GM18517 (cell line): ENCODE measurements around the gene TP73.

ENCODE experiments used
- ATAC-seq: cut with Tn5 transposase; IDR thresholded peaks from one replicate; pipeline ENCODE4 v1.9.1; 2021; ENCODE audit warnings: mild to moderate bottlenecking, moderate library complexity; ENCODE audit not compliant: unreplicated experiment

Gene TP73

DNA sequence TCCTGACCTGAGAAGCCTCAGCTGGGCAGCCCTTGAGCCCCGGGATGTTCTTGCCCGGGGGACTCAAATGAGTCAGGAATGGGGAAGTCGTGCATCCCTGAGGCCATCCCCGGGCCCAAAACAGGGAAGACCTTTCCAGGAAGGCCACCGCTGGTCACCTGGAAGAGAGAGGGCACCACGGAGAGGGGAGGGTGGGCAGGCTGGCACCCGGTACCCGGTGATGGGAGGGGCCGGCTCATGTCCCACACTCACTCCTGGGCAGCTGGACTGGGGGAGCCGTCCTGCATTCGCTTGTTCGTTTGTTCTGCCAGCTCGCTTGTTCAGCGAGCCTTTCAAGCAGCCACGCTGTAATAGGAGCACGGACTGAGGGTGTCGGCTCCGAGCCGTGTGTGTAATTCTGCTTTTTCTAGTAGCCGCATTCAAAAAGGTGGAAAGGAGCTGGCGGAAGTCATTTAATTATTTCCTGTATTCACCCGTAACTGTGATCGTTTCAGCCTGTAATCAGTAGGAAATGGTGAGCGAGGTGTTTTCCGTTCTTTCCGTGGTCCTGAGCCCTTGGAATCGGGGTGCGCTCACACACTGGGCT, 51.6 kb downstream of the TP73 start:
- no peak for ATAC-seq

DNA sequence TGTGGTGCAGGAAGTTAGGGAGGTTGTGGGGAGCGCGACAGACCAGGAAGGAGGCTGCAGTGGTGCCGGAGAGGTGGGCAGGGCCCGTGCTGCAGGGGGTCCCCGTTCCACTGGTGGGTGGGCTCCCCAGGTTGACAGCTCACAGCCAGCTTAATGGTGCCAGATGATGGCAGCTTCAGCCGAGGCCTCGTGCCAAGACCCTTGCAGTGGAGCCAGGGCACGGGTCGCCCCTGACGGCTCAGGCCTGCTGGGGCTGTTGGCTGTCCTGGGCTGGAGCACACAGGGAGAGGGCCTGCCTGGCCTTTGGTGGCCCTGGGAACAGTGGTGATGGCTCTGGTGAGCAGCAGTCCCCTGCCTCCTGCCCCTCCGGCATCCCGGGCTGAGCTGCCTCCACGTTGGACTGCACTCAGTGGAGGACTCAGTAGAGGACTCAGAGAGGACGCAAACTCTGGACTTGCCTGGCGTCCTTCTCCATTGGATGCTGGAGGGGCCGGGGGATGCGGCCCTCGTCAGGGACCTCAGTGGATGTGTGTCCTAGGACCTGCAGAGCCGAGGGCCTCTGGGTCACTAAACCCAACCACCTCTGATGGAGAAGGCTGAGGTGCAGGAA, 53.1 kb downstream of the TP73 start:
- ATAC-seq, result no peak

DNA sequence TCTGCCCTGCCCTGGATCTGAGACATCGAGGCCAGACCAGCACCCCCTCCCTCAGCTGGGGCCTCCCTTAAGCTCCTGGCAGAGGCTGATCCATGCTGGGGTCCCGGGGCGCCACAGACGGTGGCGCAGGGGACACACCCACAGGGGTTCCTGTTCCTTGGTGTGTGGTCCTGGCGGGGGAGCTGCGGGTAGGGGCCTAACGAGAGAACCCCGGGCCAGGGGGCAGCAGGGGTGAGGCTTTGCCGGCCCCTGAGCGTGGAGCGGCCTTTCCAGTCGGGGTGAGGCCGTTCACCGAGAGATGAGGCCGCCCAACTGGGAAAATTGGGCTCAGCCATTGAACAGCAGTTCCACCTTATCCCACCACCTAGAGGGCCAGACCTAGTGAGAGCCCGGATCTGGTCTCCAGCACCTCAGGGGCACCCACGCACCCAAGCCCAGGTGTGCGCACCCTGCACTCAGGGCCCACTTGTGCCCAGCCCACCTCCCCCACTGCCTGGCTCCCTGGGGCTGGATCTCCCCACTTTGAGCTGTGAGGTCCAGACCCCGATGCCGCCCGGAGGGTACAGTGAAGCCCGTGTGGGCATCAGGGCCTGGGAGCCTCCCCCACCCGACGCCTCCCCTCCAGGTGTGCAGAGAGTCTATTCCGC, 54.5 kb downstream of the TP73 start:
- no peak for ATAC-seq

DNA sequence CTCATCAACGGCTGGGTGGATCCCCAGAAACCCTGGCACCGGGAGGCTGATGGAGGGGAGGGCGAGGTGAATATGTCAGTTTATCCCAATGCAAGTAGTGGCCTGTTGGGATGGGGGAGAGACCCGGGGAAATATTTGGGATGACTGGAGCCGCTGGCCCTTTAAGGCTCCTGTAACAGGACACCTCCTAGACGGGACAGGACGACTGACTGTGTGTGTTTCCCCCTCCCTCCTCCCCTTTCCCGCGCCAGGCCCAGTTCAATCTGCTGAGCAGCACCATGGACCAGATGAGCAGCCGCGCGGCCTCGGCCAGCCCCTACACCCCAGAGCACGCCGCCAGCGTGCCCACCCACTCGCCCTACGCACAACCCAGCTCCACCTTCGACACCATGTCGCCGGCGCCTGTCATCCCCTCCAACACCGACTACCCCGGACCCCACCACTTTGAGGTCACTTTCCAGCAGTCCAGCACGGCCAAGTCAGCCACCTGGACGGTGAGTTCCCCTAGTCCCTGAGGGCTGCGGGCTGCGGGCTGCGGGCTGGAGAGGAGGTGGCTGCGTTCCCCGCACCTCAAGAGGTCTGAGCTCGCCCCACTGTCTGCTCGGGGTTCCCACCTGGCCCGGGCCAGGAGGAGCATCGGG, 55.1 kb downstream of the TP73 start:
- no peak for ATAC-seq

DNA sequence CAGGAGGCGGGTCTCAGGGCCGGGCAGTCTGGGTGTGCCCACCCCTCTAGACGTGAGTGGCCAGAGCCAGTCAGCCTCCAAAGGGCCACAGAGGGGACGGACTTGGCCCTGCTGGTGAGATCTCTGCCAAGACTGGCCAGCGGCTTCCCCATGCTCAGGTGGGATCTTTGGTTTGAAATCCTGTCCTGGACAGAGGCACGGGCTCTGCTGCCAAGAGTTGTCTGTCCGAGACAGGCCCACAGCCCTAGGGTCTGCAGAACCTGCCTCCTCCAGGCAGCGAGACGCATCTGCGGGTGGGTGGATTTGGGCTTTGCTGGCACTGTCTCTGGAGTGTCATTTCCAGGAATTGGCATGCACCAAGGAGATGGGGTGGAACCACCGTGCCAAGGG, 55.6 kb downstream of the TP73 start:
- ATAC-seq, result no peak

DNA sequence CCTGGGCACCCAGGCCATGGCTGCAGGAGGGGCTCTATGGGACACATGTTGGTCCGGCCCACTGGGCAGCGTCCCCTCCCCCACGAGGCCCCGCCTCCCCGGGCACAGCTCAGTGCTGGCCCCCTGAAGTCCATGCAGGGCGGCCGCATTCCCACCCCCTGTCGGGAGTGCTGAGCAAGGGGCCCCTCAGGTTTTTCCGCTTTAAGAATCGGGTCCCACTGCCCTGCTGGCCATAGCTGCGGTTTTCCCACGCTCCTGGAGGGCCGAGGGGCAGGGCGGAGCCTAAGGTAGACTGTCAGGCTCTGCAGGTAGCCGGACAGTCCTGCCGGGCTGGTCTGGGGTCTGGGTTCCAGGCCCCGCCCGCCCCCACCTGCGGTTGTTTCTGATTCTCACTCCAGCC, 56.5 kb downstream of the TP73 start:
- ATAC-seq, result no peak

DNA sequence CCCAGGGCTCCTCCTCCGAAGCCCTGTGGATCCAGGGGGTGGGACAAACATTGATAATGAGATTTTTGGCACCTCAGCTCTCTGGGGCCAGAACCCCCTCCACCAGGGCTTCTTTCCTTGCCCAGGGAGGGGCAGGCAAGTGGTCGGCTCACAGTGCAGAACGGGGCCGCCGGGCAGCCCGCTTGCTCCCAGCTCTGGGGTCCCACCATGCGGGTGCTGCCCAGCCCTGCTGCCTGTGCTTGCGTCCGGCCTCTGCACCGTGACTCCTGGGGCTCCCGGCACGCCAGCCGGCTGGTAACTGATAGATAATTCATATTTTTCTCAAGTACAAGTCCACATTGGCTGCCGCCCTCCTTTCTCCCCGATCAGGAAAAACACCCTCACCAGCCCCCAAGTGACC, 57.9 kb downstream of the TP73 start:
- no peak for ATAC-seq

DNA sequence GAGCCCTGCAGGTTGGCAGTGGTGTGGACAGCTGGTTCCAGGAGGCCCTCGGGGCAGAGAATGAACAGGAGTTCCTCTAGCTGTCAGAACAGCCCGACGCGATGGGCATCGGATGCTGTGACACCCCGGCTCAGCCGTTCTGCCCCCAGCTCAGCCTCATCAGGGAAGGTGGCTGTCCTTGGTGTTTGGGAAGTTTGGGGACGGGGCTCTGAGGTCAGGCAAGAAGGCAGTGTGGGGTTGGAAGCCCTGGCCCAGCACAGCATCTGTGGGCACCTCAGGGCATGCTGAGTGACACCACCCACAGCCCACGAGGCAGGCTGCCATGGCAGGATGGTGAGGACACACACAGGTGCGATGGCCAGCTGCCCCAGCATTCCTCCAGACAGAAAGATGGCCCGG, 59.1 kb downstream of the TP73 start:
- no peak for ATAC-seq

DNA sequence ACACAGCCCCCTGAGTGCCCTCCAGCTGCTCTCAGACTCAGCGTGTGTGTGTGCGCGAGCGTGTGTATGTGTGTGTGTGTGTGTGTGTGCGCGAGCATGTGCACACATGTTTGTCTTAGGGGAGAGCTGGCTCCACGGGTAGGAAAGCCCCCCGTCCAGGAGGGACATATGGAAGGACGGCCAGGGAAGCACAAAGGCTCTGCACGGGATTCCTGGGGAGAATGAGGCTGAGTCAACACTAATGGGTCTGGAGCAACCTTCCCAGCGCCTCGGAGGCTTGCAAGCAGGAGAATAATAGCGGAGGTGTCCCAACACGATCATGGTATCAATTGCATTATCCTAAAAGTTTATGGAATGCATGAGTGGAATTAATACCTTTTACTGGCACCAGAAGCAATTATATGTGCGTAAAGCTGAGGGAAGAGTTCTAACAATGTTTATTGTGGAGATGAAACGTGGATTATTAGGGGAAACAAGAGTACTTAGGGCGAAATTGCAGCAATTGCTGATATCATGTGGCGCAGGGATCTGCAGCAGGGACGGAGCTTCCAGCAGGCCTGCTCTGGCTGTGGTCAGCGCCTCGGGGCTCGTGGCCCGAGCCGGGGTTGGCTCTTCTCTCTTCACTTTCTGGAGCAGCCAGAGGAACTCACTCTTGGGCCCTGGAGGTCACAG, 59.6 kb downstream of the TP73 start:
- ATAC-seq, result no peak

DNA sequence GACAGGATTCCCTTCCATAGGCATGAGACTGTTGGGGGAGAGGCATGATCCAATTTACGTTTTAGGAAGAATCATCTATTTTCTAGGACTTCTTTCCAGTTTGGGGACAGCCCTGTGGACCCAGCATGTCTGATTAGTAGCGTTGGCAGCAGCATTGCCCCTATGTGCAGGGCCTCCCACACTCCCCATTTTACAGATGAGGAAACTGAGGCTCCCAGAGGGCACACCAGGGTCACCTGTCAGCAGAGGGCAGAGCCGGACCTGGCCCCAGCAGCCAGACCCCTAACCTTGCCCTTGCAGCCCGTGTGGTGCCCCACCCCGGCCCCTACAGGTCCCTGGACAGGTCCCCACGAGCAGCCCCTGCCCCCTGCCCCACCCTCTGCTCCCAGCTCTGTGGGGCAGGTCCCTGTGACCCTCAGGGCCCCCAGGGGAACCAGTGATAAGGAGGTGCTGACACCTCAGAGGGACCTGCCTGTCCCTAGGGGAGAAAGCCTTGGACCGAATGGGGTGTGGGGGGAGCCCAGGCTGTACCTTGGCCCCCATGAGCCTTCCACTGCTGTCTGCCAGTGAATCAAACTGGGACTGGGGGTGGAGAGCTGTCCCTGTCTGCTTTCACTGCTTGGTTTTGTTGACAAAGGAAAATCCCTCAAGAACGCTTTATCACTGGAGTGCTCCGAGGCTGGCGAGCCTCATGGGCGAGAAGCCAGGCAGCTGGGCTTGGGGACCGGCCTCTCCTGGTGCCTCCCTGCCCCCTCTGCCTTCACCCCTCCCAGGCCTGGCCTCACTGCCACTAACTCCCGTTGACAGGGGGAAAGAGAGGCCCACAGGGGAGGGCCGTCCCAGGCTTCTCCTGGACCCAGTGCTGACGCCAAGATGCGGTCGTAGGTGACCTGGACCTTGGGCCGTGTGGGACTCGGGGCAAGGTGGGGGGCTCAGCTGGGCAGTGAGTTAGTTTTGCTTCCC, 60.5 kb downstream of the TP73 start:
- ATAC-seq, result no peak

DNA sequence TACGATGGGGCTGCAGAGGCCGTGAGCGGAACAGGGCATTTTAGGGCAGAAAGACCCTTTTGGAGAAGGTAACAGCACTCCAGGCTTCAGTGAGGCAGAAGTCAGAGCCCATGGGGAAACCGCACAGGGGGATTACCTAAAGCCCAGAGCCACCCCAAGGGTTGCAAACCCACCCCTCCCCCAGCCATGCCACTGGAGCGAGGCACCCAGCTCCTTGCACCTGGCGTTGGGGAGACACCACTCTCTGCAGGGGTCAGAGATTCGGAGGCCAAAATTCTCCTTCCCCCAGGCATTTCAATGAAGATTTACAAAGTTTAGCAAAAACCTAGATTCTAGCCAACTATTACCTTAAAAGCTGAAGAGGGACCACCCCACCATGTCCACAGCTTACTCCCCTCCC, 61.5 kb downstream of the TP73 start:
- no peak for ATAC-seq

DNA sequence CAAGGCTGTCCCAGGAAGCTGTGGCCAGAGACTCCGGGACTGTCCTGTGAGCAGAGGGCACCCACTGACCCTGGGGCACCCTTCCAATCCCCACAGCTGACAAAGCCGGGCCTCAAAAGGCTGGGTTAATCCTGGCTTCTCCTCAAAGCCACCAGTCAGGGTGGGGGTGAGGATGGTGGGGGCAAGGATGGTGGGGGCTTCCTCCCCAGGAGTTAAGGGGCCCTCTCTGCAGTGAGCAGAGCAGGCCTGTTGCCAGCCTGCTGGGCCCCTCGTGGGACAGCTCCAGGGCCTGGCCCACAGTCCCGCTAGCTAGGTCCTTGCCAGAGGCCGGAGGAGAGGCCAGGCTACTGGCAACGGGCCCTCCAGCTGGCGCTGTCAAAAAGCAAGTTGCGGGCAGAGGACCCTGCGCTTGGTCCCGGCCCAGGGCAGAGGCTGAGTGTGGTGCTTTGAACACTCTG, 62.0 kb downstream of the TP73 start:
- ATAC-seq, result no peak

DNA sequence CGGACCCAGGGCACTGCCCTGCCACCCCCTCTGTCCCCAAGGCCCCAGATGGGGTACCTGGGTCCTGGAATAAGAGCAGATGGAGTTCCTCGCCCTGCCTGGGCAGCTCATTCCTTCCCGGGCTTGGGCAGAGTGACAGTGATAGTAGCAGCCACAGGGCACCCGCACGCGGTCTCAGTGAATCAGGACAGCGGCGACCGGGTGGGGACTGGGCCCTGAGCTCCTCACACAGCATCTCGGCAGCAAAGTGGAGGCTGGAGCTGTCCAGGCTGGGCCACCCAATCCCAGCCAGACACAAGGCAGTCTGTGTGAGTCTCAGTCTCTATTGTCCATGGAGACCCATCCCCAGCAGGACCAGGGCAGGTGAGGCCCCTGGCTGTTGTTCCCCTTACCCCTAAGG, 62.5 kb downstream of the TP73 start:
- no peak for ATAC-seq

DNA sequence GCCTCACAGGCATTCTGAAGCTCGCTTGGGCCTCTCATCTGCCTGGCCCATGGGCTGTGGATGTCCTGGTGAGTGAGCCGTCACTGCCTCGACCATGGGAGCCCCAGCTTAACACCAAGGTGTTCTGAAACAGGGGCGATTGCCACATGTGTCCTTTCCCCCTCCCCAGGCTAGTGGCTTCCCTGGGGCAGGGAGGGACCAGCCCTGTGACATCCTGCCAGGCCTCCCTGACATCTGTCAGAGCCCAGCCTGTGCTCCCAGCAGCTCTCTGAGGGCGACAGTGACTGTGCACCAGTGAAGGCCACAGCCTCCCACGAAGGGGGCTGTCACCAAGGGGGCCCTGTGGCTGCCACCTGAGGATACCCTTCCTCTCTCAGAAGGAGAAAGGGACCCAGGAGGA, 64.0 kb downstream of the TP73 start:
- no peak for ATAC-seq

DNA sequence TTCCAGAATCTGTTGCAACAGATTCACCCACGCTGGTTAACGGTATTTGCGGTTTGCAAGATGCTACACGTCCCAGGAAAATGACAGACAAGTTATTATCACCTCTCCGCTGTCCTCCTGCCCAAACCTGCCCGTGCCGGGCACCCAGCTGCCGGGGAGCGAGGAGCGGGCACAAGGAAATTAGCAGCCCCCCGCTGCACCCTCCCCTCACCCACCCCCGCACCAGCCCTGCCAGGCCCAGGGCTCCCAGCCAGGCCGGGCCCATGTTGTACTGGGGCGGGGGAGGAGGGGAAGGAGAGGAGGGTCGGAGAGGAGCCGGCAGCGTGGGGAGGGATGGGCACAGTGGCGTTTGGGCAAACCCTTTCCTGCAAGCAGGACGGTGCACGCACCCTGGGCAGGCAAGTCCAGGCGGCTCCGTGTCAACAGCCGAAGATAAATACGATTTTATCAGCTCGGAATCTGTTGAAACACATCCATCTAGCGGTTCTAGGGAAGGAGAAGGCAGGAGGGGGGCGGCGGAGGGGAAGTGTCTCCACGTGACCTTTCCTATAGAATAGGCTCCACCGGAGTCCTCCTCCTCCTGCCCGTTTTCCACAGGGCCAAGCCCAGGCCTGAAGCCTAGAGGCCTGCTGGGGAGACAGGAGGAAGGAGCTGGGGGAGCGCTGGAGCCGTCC, 64.9 kb downstream of the TP73 start:
- no peak for ATAC-seq

DNA sequence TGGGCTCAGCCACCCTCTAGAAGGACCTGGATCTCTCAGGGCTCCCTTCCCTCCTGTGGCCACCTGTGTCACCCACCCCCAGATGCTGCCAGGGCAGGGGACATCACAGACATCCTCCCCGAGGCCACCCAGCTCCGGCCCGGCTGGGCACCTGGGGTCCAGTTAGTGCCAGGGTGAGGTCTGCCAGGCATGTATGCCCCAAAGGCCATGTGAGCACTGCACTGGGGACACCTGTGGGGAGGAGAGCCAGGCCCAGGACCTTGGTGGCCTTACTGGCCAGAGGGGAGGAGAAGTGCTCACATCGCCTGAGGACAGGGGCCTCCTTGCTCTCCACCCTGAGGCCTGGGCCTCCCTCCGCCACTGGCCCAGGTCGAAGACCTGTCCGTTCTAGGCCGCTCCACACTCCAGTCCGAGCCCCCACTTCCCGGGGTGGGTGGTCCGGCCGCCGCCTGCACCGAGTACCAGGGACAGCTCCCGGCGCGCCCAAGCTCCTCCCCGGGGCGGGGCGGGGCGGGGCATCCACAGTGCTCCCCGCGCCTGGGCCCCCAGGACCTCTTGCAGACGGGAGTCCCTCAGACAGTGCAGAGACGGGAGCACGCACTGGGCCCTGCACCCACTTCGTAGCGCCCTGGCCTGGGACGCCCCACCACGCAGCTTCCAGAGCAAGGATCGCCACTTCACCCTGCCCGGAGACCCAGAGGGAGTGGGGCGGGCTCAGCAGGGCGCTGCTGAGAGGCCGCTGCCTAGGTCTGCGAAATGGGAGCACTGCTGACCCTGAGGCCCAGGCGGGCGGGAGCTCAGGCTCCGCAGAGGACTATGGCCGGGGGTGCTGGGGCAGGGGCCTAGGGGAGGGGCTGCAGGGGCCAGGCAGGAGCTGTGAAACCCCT, 65.6 kb downstream of the TP73 start:
- ATAC-seq, result no peak

DNA sequence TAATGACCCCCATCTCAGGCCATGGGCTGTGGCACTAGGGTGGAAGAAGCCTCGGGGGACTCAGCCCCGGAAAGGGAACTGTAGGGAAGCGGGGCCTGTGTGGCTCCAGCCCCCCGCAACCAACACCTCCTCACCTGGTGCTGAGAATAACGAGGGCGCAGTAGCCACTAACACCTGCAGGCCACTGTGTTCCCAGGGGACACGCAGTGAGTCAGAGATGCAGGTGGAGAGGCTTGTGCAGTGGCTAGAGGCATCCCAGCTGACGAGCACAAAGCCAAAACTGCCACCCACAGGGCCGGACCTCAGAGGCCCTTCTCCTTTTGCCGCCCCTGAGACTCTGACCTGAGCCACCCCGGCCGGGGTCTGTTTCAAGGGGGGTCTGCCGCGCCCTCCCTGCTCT, 66.4 kb downstream of the TP73 start:
- no peak for ATAC-seq

DNA sequence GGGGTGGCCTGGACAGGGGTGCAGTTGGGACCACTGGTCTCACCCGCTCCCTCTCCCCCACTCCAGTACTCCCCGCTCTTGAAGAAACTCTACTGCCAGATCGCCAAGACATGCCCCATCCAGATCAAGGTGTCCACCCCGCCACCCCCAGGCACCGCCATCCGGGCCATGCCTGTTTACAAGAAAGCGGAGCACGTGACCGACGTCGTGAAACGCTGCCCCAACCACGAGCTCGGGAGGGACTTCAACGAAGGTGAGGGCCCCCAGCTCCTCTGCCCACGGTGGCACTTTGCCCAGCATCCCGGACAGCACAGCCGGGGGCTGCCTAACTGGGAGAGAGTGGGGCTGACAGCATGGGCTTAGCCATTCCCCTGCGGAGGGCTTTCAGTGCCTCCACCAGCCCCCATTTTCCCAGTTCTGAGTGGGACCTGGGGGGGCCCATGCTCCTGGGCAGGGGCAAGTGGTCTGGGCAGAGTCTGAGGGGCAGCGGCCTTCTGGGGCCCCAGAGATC, 69.7 kb downstream of the TP73 start:
- ATAC-seq, result no peak

DNA sequence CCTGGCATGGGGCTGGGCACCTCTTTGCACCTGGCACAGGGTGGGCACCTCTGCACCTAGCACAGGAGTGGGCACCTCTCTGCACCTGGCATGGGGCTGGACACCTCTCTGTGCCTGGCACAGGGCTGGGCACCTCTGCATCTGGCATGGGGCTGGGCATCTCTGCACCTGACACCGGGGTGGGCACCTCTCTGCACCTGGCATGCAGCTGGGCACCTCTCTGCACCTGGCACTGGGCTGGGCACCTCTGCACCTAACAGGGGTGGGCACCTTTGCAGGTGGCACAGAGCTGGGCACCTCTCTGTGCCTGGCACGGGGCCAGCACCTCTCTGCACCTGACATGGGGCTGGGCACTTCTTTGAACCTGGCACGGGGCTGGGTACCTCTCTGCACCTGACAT, 70.5 kb downstream of the TP73 start:
- no peak for ATAC-seq
